Natural killer cell (primary cell): ENCODE results near the gene TMEM163. TPM values are rescaled to one million over a fixed set of nuclear protein-coding genes. Genes with fewer than 3 reads are reported as not detected.

ENCODE experiments used
- ATAC-seq, 3 donors: fragments of 150-1000 bp in 2 of 3; fragments of 200-7000 bp in 1 of 3; cut with Tn5 transposase; 1 replicate in 1 of 3; 2 replicates in 2 of 3; pipeline ENCODE4 v1.10.0; 2021; ENCODE audit warnings: mild to moderate bottlenecking in 2 of 3, moderate library complexity in 2 of 3
- DNase-seq, 2 donors: peaks; one replicate each; pipeline versions ENCODE4 v3.0.0 to v3.0.0-alpha.2; 2013 to 2021; ENCODE audit warnings: mixed read lengths in 1 of 2
- H3K27ac ChIP-seq: one replicate; pipeline ENCODE4 v1.5.1; 2013; ENCODE audit warnings: mild to moderate bottlenecking, low read length
- H3K27me3 ChIP-seq: one replicate; pipeline ENCODE4 v1.6.1; 2013; ENCODE audit warnings: low read length; ENCODE audit not compliant: control insufficient read depth, insufficient read depth
- H3K36me3 ChIP-seq: one replicate; pipeline ENCODE4 v1.6.1; 2013; ENCODE audit warnings: low read length; ENCODE audit not compliant: control insufficient read depth, insufficient read depth
- H3K4me1 ChIP-seq: one replicate; pipeline ENCODE4 v1.6.1; 2013; ENCODE audit warnings: low read length; ENCODE audit not compliant: control insufficient read depth, insufficient read depth
- H3K4me3 ChIP-seq: one replicate; pipeline ENCODE4 v1.5.1; 2013; ENCODE audit warnings: low read length
- H3K9me3 ChIP-seq: one replicate; pipeline ENCODE4 v1.6.1; 2013; ENCODE audit warnings: low read length; ENCODE audit not compliant: control insufficient read depth, insufficient read depth
- H3K27ac Mint-ChIP-seq, 2 donors: one replicate each; pipeline ENCODE4 v1.8.0; 2022; ENCODE audit warnings: mild to moderate bottlenecking in 2 of 2, mixed read lengths in 2 of 2, moderate library complexity in 1 of 2
- H3K27me3 Mint-ChIP-seq, 2 donors: one replicate each; pipeline ENCODE4 v1.8.0; 2022; ENCODE audit warnings: low read depth in 2 of 2, mixed read lengths in 2 of 2
- H3K36me3 Mint-ChIP-seq: one replicate; pipeline ENCODE4 v1.8.0; 2022; ENCODE audit warnings: mixed read lengths
- H3K4me1 Mint-ChIP-seq, 2 donors: one replicate each; pipeline ENCODE4 v1.8.0; 2022; ENCODE audit warnings: mixed read lengths in 2 of 2
- H3K4me3 Mint-ChIP-seq: one replicate; pipeline ENCODE4 v1.8.0; 2022; ENCODE audit warnings: mild to moderate bottlenecking, moderate library complexity, mixed read lengths
- H3K9me3 Mint-ChIP-seq, 2 donors: one replicate each; pipeline ENCODE4 v1.8.0; 2022; ENCODE audit warnings: mixed read lengths in 2 of 2
- WGBS: methylation state at CpG from one replicate; pipeline ENCODE4 v1.1.7; 2013; ENCODE audit warnings: missing lambda C conversion rate; ENCODE audit not compliant: insufficient coverage; 5-methylcytosine and 5-hydroxymethylcytosine counted together
- intact Hi-C: fragments of 100-400 bp; cut with micrococcal nuclease; formaldehyde crosslinking; loops from one replicate; pipeline ENCODE4 v1.14.2; 2022
- total RNA-seq, 4 donors: library from RNA; stranded (reverse); fragments of 120-200 nt in 1 of 4; gene quantifications; one replicate each; pipeline versions ENCODE4 v1.2.3 to v1.2.4, GENCODE V29; 2013 to 2022
- TF ChIP-seq, protein P1 (sequence below): fragments of 200-600 bp; IDR thresholded peaks from one replicate; pipeline ENCODE4 v1.8.0; 2022; ENCODE audit warnings: antibody characterized with exemption

The TMEM163 gene
- total RNA-seq, 3 donors from 2014 or later (not counting 1 experiment from before 2014, with no cell fraction given) = 6.8 to 11.6 (median 10.3) TPM

DNA sequence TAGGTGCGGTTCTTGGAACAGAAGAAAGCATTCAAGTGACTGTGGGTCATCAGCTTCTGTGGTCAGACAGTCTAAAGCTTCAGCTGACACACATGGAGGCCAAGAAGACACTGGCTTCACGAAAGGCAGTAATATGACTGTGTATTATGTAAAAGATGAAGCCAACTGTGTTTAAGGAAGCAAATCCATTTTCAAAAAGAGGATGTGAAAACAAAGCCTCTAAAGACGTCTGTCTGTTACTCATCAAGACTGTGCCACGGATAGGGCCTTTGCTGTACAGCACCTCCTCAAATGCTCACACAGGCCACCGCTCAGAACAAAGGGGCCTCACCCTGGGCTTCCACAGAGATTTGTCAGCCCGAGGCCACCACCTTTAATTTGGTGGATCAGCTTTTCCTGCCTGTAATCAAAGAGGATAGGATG, 21.1 kb upstream of the TMEM163 start:
- TF ChIP-seq, protein P1, sequence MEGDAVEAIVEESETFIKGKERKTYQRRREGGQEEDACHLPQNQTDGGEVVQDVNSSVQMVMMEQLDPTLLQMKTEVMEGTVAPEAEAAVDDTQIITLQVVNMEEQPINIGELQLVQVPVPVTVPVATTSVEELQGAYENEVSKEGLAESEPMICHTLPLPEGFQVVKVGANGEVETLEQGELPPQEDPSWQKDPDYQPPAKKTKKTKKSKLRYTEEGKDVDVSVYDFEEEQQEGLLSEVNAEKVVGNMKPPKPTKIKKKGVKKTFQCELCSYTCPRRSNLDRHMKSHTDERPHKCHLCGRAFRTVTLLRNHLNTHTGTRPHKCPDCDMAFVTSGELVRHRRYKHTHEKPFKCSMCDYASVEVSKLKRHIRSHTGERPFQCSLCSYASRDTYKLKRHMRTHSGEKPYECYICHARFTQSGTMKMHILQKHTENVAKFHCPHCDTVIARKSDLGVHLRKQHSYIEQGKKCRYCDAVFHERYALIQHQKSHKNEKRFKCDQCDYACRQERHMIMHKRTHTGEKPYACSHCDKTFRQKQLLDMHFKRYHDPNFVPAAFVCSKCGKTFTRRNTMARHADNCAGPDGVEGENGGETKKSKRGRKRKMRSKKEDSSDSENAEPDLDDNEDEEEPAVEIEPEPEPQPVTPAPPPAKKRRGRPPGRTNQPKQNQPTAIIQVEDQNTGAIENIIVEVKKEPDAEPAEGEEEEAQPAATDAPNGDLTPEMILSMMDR = no peak
- Histone ChIP-seq H3K27me3 (no peaks in the 10 kb centered on the region), H3K27ac (peak overlapping the region; percentile 74), H3K36me3 (no peaks in the 10 kb centered on the region), H3K4me1 (peaks cover 37% of the 10 kb centered on the region), H3K4me3 (no peak overlapping the region), H3K9me3 (no peaks in the 10 kb centered on the region)
- H3K4me3 Mint-ChIP-seq = no peak overlapping the region
- intact Hi-C loops = no loop called here
- DNase-seq (no peak), ATAC-seq (peak; percentile 38 to 56 (median 40))
- H3K36me3 Mint-ChIP-seq = no peaks in the 10 kb centered on the region
- H3K27me3 Mint-ChIP-seq = peaks cover 17 to 26% of the 10 kb centered on the region in 2 donors
- WGBS = 38% methylated on average over 6 of the region's 6 CpGs
- no peak overlapping the region for H3K27ac Mint-ChIP-seq
- H3K4me1 Mint-ChIP-seq = peaks cover 4 to 13% of the 10 kb centered on the region in 2 donors
- H3K9me3 Mint-ChIP-seq = no peaks in the 10 kb centered on the region

DNA sequence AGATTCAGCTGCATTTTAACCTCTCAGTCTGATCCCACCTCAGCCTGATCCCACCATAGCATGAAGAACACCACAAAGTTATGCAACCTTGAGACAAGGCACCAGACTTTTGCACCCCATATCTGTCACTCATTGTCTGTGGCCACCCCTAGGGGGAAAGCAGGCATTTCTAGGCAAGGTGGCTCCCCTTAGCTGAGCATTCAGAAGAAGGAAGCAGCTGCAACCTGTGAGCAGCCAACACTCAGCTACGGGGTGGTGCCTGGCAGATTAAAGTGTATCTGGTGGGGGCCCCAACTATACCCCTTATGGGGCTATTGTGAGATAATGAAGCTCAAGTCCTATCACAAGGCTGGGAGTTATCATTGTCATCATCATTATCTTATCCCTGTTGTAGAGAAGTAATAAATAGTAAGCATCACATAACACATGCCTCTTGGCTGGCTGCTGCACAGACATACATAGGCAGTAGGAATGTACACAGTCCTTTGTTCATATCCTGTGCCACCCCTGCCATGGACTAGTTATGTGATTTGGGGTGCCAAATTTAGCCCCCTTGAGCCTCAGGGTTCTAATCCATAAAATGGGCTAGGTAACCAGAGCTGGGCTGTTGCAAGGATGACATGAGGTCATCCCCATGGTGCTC, 20.6 kb upstream of the TMEM163 start:
- Mint-ChIP-seq H3K27ac (no peak overlapping the region), H3K36me3 (no peaks in the 10 kb centered on the region), H3K9me3 (no peaks in the 10 kb centered on the region), H3K27me3 (peaks cover 22 to 26% of the 10 kb centered on the region in 2 donors), H3K4me1 (peaks cover 0 to 9% of the 10 kb centered on the region in 2 donors), H3K4me3 (no peak overlapping the region)
- TF ChIP-seq, protein P1 = no peak
- Histone ChIP-seq H3K36me3 (no peaks in the 10 kb centered on the region), H3K4me3 (no peak overlapping the region), H3K9me3 (no peaks in the 10 kb centered on the region), H3K27ac (peak overlapping the region; percentile 74), H3K27me3 (no peaks in the 10 kb centered on the region), H3K4me1 (peaks cover 37% of the 10 kb centered on the region)
- intact Hi-C loops = no loop called here
- no peak for DNase-seq
- no peak for ATAC-seq
- WGBS = 17% methylated on average over 1 of the region's 1 CpG

- H3K4me3 Mint-ChIP-seq = no peak overlapping the region
- H3K9me3 Mint-ChIP-seq = no peaks in the 10 kb centered on the region
- no peak overlapping the region for H3K27ac Mint-ChIP-seq
- peaks cover 23 to 28% of the 10 kb centered on the region in 2 donors for H3K27me3 Mint-ChIP-seq
- ATAC-seq = no peak
- DNase-seq = no peak
- Histone ChIP-seq H3K4me3 (no peak overlapping the region), H3K27ac (peak overlapping the region; percentile 26), H3K27me3 (no peaks in the 10 kb centered on the region), H3K4me1 (peaks cover 37% of the 10 kb centered on the region), H3K36me3 (no peaks in the 10 kb centered on the region), H3K9me3 (no peaks in the 10 kb centered on the region)
- 83% methylated on average over 2 of the region's 2 CpGs for WGBS
- peaks cover 0 to 9% of the 10 kb centered on the region in 2 donors for H3K4me1 Mint-ChIP-seq
- intact Hi-C loops = no loop called here
- TF ChIP-seq, protein P1 = no peak
- H3K36me3 Mint-ChIP-seq = no peaks in the 10 kb centered on the region
These were observed 19.5 kb upstream of the TMEM163 start for GRCh38 chr2:134738141-134738870.
